Vagina (tissue), 2 donors: ENCODE results near the gene RHOG.

Experiments
- POLR2A ChIP-seq, 2 donors: fragments of 450-650 bp; IDR thresholded peaks; one replicate each; pipeline ENCODE4 v1.6.1; 2017; ENCODE audit warnings: antibody characterized with exemption in 2 of 2, mild to moderate bottlenecking in 2 of 2, moderate library complexity in 2 of 2
- TF ChIP-seq, protein P1 (sequence below), 3 experiments: fragments of 450-650 bp in 2 of 3; fragments of 200-600 bp in 1 of 3; sonication (generic) in 1 of 3; IDR thresholded peaks; one replicate each; pipeline ENCODE4 v1.5.1; 2017 to 2019; ENCODE audit warnings: antibody characterized with exemption in 3 of 3, mild to moderate bottlenecking in 2 of 3, moderate library complexity in 2 of 3

GRCh38 chr11:3815845-3816244, 24.9 kb downstream of the RHOG start:
- TF ChIP-seq, protein P1, sequence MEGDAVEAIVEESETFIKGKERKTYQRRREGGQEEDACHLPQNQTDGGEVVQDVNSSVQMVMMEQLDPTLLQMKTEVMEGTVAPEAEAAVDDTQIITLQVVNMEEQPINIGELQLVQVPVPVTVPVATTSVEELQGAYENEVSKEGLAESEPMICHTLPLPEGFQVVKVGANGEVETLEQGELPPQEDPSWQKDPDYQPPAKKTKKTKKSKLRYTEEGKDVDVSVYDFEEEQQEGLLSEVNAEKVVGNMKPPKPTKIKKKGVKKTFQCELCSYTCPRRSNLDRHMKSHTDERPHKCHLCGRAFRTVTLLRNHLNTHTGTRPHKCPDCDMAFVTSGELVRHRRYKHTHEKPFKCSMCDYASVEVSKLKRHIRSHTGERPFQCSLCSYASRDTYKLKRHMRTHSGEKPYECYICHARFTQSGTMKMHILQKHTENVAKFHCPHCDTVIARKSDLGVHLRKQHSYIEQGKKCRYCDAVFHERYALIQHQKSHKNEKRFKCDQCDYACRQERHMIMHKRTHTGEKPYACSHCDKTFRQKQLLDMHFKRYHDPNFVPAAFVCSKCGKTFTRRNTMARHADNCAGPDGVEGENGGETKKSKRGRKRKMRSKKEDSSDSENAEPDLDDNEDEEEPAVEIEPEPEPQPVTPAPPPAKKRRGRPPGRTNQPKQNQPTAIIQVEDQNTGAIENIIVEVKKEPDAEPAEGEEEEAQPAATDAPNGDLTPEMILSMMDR (IDR thresholded peaks at IDR 0.05) = no peak
- TF ChIP-seq POLR2A (IDR thresholded peaks at IDR 0.05) = no peak
